Measurements from ENCODE around the gene COMMD3. TPM values are rescaled to one million over a fixed set of nuclear protein-coding genes. Genes with fewer than 3 reads are reported as not detected.
A peak's percentile ranks its signal among the peaks of the same experiment; 100 is the strongest.

COMMD3 gene
- total RNA-seq, 2 donors from 2014 or later = 76.9 to 79.3 TPM

DNA sequence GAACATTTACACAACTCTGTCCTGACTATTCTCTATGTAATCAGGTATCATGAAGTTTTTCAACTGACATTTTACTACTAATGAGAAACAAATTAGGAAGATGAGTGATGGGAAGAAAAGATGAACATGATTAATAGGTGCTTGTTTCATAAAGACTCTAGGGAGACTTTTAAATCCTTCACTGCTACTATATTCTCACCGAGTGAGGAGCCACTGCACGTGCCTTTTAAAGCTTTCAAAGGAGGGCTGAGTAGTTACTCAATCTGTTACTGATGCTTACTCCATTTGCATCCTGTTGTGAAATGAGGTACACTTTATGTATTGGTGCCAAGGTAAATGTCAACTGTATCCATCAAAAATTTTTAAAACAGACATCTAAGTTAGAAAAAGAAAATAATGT lies 1.3 kb upstream of the COMMD3 start:
- Mint-ChIP-seq H3K27me3 (no peaks in the 10 kb centered on the region), H3K4me3 (peak overlapping the region; percentile 98), H3K4me1 (peaks cover 5% of the 10 kb centered on the region), H3K27ac (peak overlapping the region; percentile 99), H3K36me3 (ENCODE audit: low read depth) (peaks cover 24% of the 10 kb centered on the region), H3K9me3 (no peaks in the 10 kb centered on the region)
- ATAC-seq (replicated peaks) = peak; percentile 13

DNA sequence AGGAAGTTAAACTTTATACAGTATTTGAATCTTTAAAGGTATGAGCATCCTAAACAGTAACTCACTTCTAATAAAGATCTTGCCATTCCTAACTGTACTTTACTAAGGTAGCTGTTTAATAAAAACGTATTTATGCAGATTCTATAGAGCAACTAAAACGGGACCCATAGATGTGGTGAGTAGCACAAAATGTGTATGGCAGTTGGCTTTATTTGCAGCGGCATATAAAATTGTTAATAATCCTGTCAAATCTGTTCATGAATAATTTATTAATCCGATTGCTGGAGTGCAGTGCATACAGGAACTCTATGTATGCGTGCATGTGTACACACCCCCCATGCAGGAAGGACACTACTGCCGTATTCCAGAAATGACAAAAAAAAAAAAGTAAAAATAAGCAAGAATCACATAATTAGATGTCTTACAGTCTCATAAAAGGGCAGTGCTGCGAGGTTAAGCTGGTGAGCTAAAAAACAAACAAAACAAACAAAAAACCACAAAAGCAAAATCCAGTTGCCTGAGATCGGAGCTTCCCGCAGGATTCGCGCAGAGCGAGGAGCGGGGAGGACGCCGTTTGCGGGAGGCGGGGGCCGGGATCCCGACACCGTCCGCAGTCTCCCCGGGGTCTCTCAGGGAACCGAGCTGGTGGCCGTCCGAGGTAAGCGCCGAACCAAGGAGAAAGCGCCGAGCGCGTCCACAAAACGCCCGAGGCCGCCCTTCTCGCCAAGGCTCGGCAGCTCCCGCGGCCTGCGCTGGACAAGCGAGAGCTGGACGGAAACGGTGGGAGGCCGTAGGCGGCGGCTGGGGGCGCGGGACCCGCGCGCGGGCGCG lies 518 bp upstream of the COMMD3 start:
- H3K4me1 Mint-ChIP-seq = peaks cover 10% of the 10 kb centered on the region
- H3K9me3 Mint-ChIP-seq = no peaks in the 10 kb centered on the region
- peak; percentile 30 for ATAC-seq (replicated peaks)
- no peaks in the 10 kb centered on the region for H3K27me3 Mint-ChIP-seq
- H3K4me3 Mint-ChIP-seq = peak overlapping the region; percentile 98
- peaks cover 30% of the 10 kb centered on the region for H3K36me3 Mint-ChIP-seq (ENCODE audit: low read depth)
- H3K27ac Mint-ChIP-seq = peak overlapping the region; percentile 99

- H3K4me3 Mint-ChIP-seq = peak overlapping the region; percentile 98
- peaks cover 32% of the 10 kb centered on the region for H3K36me3 Mint-ChIP-seq (ENCODE audit: low read depth)
- no peaks in the 10 kb centered on the region for H3K9me3 Mint-ChIP-seq
- peak overlapping the region; percentile 99 for H3K27ac Mint-ChIP-seq
- ATAC-seq (replicated peaks) = peak; percentile 37
- H3K27me3 Mint-ChIP-seq = no peaks in the 10 kb centered on the region
- peaks cover 10% of the 10 kb centered on the region for H3K4me1 Mint-ChIP-seq
Measured at GRCh38 chr10:22317076-22317370, 835 bp downstream of the COMMD3 start.

DNA sequence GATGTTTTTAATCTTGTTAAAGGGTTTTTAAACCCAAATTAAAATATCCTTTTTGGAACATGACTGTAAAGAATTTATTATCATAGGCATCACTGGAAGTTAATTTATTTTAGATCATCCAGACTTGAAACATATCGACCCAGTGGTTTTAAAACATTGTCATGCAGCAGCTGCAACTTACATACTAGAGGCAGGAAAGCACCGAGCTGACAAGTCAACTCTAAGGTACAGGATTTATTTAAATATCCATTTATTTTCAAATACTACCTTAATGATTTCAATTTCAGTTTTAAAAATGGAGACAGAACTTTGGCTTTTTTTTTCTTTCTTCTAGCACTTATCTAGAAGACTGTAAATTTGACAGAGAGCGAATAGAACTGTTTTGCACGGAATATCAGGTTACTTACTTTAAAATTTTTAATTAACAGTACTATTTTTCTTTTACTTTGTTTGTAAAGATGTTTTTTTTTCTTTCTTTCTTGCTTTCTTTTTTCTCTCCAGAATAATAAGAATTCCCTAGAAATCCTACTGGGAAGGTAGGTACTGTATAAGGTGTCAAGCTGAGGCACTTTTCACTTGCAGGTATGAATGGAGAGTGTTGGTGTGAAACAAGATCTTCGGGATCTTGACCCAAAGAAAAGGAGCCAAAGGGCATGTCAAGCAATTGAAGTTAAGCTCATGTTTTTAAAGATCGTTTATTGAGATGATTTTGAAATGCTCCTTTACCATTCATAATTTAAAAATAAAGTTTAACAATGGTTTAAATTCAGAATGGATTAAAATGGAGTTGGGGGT lies 1.8 kb downstream of the COMMD3 start:
- peak overlapping the region; percentile 99 for H3K27ac Mint-ChIP-seq
- H3K27me3 Mint-ChIP-seq = peaks cover 3% of the 10 kb centered on the region
- peaks cover 15% of the 10 kb centered on the region for H3K4me1 Mint-ChIP-seq
- H3K4me3 Mint-ChIP-seq = peak overlapping the region; percentile 98
- H3K36me3 Mint-ChIP-seq (ENCODE audit: low read depth) = peaks cover 41% of the 10 kb centered on the region
- no peak for ATAC-seq (replicated peaks)
- H3K9me3 Mint-ChIP-seq = no peaks in the 10 kb centered on the region

GRCh38 chr10:22318772-22319171 lies 2.6 kb downstream of the COMMD3 start:
- ATAC-seq (replicated peaks) = no peak
- H3K36me3 Mint-ChIP-seq (ENCODE audit: low read depth) = peaks cover 42% of the 10 kb centered on the region
- peaks cover 17% of the 10 kb centered on the region for H3K4me1 Mint-ChIP-seq
- peak overlapping the region; percentile 98 for H3K4me3 Mint-ChIP-seq
- H3K9me3 Mint-ChIP-seq = no peaks in the 10 kb centered on the region
- no peak overlapping the region for H3K27ac Mint-ChIP-seq
- H3K27me3 Mint-ChIP-seq = peaks cover 3% of the 10 kb centered on the region

- Mint-ChIP-seq H3K36me3 (ENCODE audit: low read depth) (peaks cover 47% of the 10 kb centered on the region), H3K4me1 (peaks cover 25% of the 10 kb centered on the region), H3K9me3 (no peaks in the 10 kb centered on the region), H3K27me3 (peaks cover 3% of the 10 kb centered on the region), H3K27ac (peak overlapping the region; percentile 92), H3K4me3 (peak overlapping the region; percentile 98)
- no peak for ATAC-seq (replicated peaks)
Measured at GRCh38 chr10:22319547-22319979, 3.4 kb downstream of the COMMD3 start.

DNA sequence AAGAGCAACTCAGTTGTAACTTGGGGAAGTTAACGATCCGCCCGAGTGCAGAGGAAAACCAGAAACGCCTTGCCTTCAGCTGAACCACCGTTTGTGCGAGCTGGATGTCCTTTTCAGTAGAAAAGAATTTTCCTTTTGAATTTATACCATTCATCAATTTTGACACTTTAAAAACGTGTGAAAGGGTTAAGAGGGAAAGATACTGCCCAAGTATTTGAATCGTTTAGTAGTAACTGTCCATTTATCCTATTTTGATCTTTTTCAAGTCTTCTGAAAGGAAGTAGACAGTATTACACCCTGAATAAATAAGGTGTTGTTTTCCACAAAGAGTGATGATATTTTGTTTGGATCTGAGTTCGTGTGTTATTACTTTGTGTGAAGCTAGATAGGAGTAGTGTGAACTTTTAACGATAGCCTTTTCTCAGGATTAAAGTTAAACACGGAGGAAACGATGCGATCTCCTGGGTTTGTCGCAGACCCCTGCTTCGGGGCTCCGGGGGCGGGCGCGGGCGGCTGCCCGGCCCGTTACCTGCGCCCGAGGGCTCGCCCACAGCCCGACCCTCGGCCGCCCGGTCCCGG lies 3.9 kb downstream of the COMMD3 start:
- Mint-ChIP-seq H3K27ac (peak overlapping the region; percentile 92), H3K4me1 (peaks cover 30% of the 10 kb centered on the region), H3K36me3 (ENCODE audit: low read depth) (peaks cover 52% of the 10 kb centered on the region), H3K9me3 (no peaks in the 10 kb centered on the region), H3K27me3 (peaks cover 6% of the 10 kb centered on the region), H3K4me3 (peak overlapping the region; percentile 98)
- ATAC-seq (replicated peaks) = no peak

DNA sequence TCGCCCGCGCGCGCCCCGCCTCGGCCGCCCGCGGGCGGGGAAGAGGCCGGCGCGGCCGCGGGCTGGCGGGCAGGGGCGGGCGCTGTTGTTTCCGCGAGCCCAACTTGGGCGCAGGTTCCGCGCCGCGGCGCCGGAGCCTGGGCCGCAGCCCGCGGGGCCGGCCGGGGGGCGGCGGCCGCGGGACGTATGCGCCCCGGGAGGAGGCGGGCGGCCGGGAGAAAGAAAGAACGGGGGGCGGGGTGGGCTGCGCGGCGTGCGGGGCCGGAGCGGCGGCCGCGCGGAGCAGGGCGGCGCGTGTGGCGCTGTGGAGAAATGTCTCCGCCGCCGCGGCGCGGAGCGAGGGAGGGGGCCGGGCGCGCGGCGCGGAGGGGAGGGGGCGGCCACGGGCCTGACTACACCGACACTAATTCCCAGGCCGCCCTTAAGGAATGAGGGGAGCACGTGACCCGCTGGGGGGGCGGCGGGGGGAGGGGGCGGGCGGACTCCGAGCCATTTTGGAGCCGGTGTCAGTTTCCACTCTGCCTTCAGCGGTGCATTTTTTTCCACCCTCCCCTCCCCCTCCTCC lies 4.5 kb downstream of the COMMD3 start, which contains the start of gene BMI1:
TSS of gene BMI1 (plus strand) at position 509 of the 565 bp plus-strand sequence. CDS start 5,351 bp downstream, outside the sequence.
- ATAC-seq (replicated peaks) = peak; percentile 32
- Mint-ChIP-seq H3K4me1 (peaks cover 32% of the 10 kb centered on the region), H3K27ac (peak within 1 kb of the TSS; percentile 92), H3K9me3 (no peaks in the 10 kb centered on the region), H3K4me3 (peak within 1 kb of the TSS; percentile 98), H3K27me3 (peaks cover 7% of the 10 kb centered on the region), H3K36me3 (ENCODE audit: low read depth) (peaks cover 50% of the 10 kb centered on the region)

DNA sequence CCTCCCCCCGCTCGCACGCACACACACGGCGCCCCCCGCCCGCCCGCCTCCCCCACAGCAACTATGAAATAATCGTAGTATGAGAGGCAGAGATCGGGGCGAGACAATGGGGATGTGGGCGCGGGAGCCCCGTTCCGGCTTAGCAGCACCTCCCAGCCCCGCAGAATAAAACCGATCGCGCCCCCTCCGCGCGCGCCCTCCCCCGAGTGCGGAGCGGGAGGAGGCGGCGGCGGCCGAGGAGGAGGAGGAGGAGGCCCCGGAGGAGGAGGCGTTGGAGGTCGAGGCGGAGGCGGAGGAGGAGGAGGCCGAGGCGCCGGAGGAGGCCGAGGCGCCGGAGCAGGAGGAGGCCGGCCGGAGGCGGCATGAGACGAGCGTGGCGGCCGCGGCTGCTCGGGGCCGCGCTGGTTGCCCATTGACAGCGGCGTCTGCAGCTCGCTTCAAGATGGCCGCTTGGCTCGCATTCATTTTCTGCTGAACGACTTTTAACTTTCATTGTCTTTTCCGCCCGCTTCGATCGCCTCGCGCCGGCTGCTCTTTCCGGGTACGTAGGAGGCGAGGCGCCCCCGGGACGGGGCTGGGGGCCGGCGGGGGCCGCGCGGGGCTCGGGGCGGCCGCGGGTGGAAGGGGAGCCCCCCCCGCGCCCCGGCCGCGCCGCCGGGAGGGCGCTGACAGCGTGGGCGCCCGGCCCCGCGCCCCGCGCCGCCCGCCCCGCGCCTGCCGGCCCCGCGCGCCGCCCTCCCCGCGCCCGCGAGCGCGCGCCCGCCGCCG lies 5.2 kb downstream of the COMMD3 start:
- peak; percentile 33 for ATAC-seq (replicated peaks)
- Mint-ChIP-seq H3K9me3 (no peaks in the 10 kb centered on the region), H3K36me3 (ENCODE audit: low read depth) (peaks cover 53% of the 10 kb centered on the region), H3K27ac (peak overlapping the region; percentile 89), H3K4me1 (peaks cover 32% of the 10 kb centered on the region), H3K27me3 (peaks cover 7% of the 10 kb centered on the region), H3K4me3 (peak overlapping the region; percentile 96)

- Mint-ChIP-seq H3K9me3 (no peaks in the 10 kb centered on the region), H3K27me3 (peaks cover 7% of the 10 kb centered on the region), H3K4me1 (peaks cover 32% of the 10 kb centered on the region), H3K4me3 (peak overlapping the region; percentile 96), H3K36me3 (ENCODE audit: low read depth) (peaks cover 61% of the 10 kb centered on the region), H3K27ac (peak overlapping the region; percentile 89)
- ATAC-seq (replicated peaks) = no peak
Measured at GRCh38 chr10:22321924-22322640, 5.9 kb downstream of the COMMD3 start.

DNA sequence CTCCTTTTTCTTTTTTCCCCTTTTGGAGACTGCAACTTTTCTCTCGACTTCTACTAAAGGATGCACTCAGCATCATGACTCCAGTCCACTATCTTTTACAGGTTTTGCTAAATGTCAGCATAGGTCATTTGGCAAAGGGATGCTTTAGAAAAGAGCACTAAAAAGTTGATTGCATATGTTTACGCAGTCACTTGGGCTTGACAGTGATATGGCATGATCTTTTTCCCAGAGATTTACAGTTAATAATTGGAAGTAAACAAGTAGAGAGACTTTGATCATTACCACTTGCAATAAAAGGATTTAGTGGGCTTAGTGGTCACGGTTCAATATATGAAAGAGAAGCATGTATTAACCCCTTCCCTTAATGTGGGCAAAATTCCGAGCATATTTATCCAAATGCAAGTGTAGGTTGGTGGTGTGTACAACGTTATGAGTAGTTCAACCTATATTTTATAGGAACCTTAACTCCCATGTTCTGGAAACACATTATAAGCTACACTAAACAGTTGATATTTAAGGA lies 6.5 kb downstream of the COMMD3 start:
- no peak for ATAC-seq (replicated peaks)
- Mint-ChIP-seq H3K9me3 (no peaks in the 10 kb centered on the region), H3K27ac (peak overlapping the region; percentile 89), H3K4me1 (peaks cover 32% of the 10 kb centered on the region), H3K36me3 (ENCODE audit: low read depth) (peaks cover 67% of the 10 kb centered on the region), H3K4me3 (peak overlapping the region; percentile 96), H3K27me3 (peaks cover 7% of the 10 kb centered on the region)

DNA sequence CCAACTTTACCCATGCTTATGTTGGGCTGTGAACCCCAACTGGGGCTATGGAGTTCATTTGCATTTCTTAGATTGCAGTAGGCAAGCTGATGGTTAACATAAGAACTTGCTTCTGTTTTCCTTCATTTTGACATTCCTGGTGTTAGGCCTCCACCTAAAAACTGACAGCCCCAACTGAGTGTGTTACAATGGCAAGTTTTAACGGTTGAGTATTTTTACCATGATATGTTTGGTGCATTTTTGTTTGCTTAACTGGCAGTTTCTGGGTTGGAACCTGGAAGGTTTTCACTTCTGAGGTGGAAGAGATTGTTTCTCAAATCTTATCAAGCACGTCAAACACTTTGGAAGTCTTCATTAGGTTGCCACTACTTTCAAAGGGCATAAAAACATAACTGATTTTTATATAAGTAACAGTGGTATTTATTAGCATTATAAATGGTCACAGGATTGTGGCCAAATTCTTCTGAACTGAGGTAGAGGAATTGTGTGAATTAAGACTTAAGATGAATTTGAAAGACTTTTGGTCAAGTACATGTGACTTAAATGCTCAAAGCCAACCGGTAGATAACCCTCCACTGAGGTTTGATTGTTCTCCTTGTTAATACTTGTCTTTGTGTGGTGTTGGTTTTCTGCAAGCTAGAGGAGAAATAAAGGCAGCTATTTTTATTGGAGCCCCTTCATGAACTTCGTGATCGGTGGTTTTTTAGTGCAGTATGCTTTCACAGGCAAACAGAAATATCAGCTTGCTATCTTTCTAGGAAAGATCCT lies 7.5 kb downstream of the COMMD3 start:
- peaks cover 27% of the 10 kb centered on the region for H3K4me1 Mint-ChIP-seq
- peak overlapping the region; percentile 87 for H3K27ac Mint-ChIP-seq
- H3K27me3 Mint-ChIP-seq = peaks cover 7% of the 10 kb centered on the region
- peak overlapping the region; percentile 96 for H3K4me3 Mint-ChIP-seq
- no peak for ATAC-seq (replicated peaks)
- no peaks in the 10 kb centered on the region for H3K9me3 Mint-ChIP-seq
- peaks cover 64% of the 10 kb centered on the region for H3K36me3 Mint-ChIP-seq (ENCODE audit: low read depth)
